Liver (tissue), 9 donors: Measurements from ENCODE around the gene LCMT2. TPM values are rescaled to one million over a fixed set of nuclear protein-coding genes. Genes with fewer than 3 reads are reported as not detected.
"Not testable (repeated sequence)": the region's sequence is repeated elsewhere in the genome, so short reads cannot be mapped to it uniquely, and the experiment has no call there.

Source experiments
- DNase-seq: peaks from one replicate; pipeline ENCODE4 v3.0.0-alpha.2; 2017; ENCODE audit warnings: low spot score
- H3K27ac ChIP-seq, 2 donors: one replicate each; pipeline ENCODE4 v1.7.0; 2013; ENCODE audit warnings: inconsistent platforms in 2 of 2, low read length in 2 of 2, control low read depth in 1 of 2, low read depth in 1 of 2, mild to moderate bottlenecking in 1 of 2
- H3K27me3 ChIP-seq, 4 donors: one replicate each; pipeline versions ENCODE4 v1.6.1 to v1.7.0; 2013; ENCODE audit warnings: low read length in 3 of 4, inconsistent platforms in 1 of 4, mild to moderate bottlenecking in 1 of 4, moderate library complexity in 1 of 4; ENCODE audit not compliant: control insufficient read depth in 4 of 4, insufficient read depth in 4 of 4
- H3K36me3 ChIP-seq, 4 donors: one replicate each; pipeline versions ENCODE4 v1.6.1 to v1.7.0; 2013; ENCODE audit warnings: low read length in 3 of 4, mild to moderate bottlenecking in 3 of 4, low read depth in 1 of 4, moderate library complexity in 1 of 4; ENCODE audit not compliant: control insufficient read depth in 4 of 4, insufficient read depth in 3 of 4
- H3K4me1 ChIP-seq, 4 donors: one replicate each; pipeline versions ENCODE4 v1.6.1 to v1.7.0; 2013; ENCODE audit warnings: low read length in 3 of 4, mild to moderate bottlenecking in 3 of 4, moderate library complexity in 1 of 4; ENCODE audit not compliant: control insufficient read depth in 4 of 4, insufficient read depth in 4 of 4
- H3K4me3 ChIP-seq, 3 donors: one replicate each; pipeline versions ENCODE4 v1.6.1 to v1.7.0; 2013; ENCODE audit warnings: low read length in 3 of 3, control low read depth in 1 of 3, low read depth in 1 of 3, mild to moderate bottlenecking in 1 of 3
- H3K9ac ChIP-seq, 2 donors: one replicate each; pipeline ENCODE4 v1.7.0; 2013; ENCODE audit warnings: low read length in 2 of 2, mild to moderate bottlenecking in 2 of 2, moderate library complexity in 2 of 2, control low read depth in 1 of 2, low read depth in 1 of 2
- H3K9me3 ChIP-seq, 4 donors: one replicate each; pipeline versions ENCODE4 v1.6.1 to v1.7.0; 2013; ENCODE audit warnings: low read length in 3 of 4; ENCODE audit not compliant: control insufficient read depth in 4 of 4
- ATF3 ChIP-seq: IDR thresholded peaks from 2 replicates; pipeline ENCODE4 v1.6.1; 2016; ENCODE audit warnings: antibody characterized with exemption
- CTCF ChIP-seq: fragments of 150-350 bp; IDR thresholded peaks from 2 replicates; pipeline ENCODE4 v1.5.1; 2017; ENCODE audit warnings: improper control_type of control experiment, low read depth, low read length; ENCODE audit not compliant: missing input control
- EGR1 ChIP-seq, 2 donors: IDR thresholded peaks; 2 replicates each; pipeline ENCODE4 v1.6.1; 2016 to 2018; ENCODE audit warnings: antibody characterized with exemption in 2 of 2, low read depth in 2 of 2
- GABPA ChIP-seq, 2 donors: IDR thresholded peaks in 1 of 2; conservative IDR thresholded peaks in 1 of 2; 2 replicates each; pipeline ENCODE4 v1.6.1; 2016; ENCODE audit warnings: antibody characterized with exemption in 2 of 2, mild to moderate bottlenecking in 1 of 2, moderate library complexity in 1 of 2
- HNF4A ChIP-seq, 2 donors: conservative IDR thresholded peaks; 2 replicates each; pipeline ENCODE4 v1.6.1; 2016; ENCODE audit warnings: antibody characterized with exemption in 2 of 2, mild to moderate bottlenecking in 2 of 2
- HNF4G ChIP-seq: IDR thresholded peaks from 2 replicates; pipeline ENCODE4 v1.6.1; 2016; ENCODE audit warnings: antibody characterized with exemption
- JUND ChIP-seq, 2 donors: IDR thresholded peaks; 2 replicates each; pipeline ENCODE4 v1.6.1; 2016; ENCODE audit warnings: antibody characterized with exemption in 2 of 2
- MAX ChIP-seq: IDR thresholded peaks from 2 replicates; pipeline ENCODE4 v1.6.1; 2016; ENCODE audit warnings: antibody characterized with exemption
- NR2F2 ChIP-seq: IDR thresholded peaks from 2 replicates; pipeline ENCODE4 v1.6.1; 2016; ENCODE audit warnings: antibody characterized with exemption
- RAD21 ChIP-seq, 2 donors: IDR thresholded peaks; 2 replicates each; pipeline ENCODE4 v1.6.1; 2016; ENCODE audit warnings: antibody characterized with exemption in 2 of 2, mild to moderate bottlenecking in 2 of 2
- RXRA ChIP-seq, 2 donors: IDR thresholded peaks; 2 replicates each; pipeline ENCODE4 v1.6.1; 2017 to 2018; ENCODE audit warnings: antibody characterized with exemption in 2 of 2, mild to moderate bottlenecking in 1 of 2
- SP1 ChIP-seq: IDR thresholded peaks from 2 replicates; pipeline ENCODE4 v1.6.1; 2018; ENCODE audit warnings: antibody characterized with exemption, mild to moderate bottlenecking
- TAF1 ChIP-seq: conservative IDR thresholded peaks from 2 replicates; pipeline ENCODE4 v1.6.1; 2016; ENCODE audit warnings: antibody characterized with exemption, mild to moderate bottlenecking
- YY1 ChIP-seq: IDR thresholded peaks from 2 replicates; pipeline ENCODE4 v1.6.1; 2016; ENCODE audit warnings: antibody characterized with exemption, mild to moderate bottlenecking
- ZBTB33 ChIP-seq: IDR thresholded peaks from 2 replicates; pipeline ENCODE4 v1.6.1; 2016; ENCODE audit warnings: antibody characterized with exemption
- WGBS: extraction: QIAGEN DNeasy Blood & Tissue Kit; methylation state at CpG from one replicate; pipeline ENCODE4 v1.1.7; 2013; 5-methylcytosine and 5-hydroxymethylcytosine counted together
- polyA plus RNA-seq, 2 donors: library from polyadenylated mRNA; stranded (reverse) in 1 of 2; unstranded in 1 of 2; fragments of 200-250 nt in 1 of 2; fragments of >200 nt in 1 of 2; fragmentation: Nextera tagmentation in 1 of 2; extraction: Ambion mirVana in 1 of 2; gene quantifications; one replicate each; pipeline versions ENCODE4 v1.2.1 to v1.2.3, GENCODE V29; 2013 to 2015
- total RNA-seq, 2 donors: library from RNA; depleted of rRNA; stranded (reverse); fragments of >200 nt; gene quantifications; one replicate each; pipeline ENCODE4 v1.2.3, GENCODE V29; 2014
- TF ChIP-seq, protein P1 (sequence below): IDR thresholded peaks from 2 replicates; pipeline ENCODE4 v1.6.1; 2016; ENCODE audit warnings: antibody characterized with exemption, mild to moderate bottlenecking
- donor health status: healthy.
- donor health status: healthy.
- donor health status: healthy.
- donor health status: healthy.
- donor health status: healthy.

Gene LCMT2
- total and polyA plus RNA-seq, 4 donors: 3.1 to 4.3 (median 3.9) TPM

GRCh38 chr15:43293432-43293831, 36.9 kb downstream of the LCMT2 start:
- no peak overlapping the region for H3K4me3 ChIP-seq
- H3K36me3 ChIP-seq: no peaks in the 10 kb centered on the region
- H3K27me3 ChIP-seq: peaks cover 0 to 8% (median 4%) of the 10 kb centered on the region in 4 donors
- no peak overlapping the region for H3K9ac ChIP-seq
- H3K27ac ChIP-seq: no peak overlapping the region
- no peak for TF ChIP-seq HNF4G
- TF ChIP-seq ATF3: no peak
- no peak for TF ChIP-seq RAD21 (IDR thresholded peaks at IDR 0.05)
- no peak for TF ChIP-seq GABPA (IDR thresholded peaks at IDR 0.05 in 1 of 2, conservative IDR thresholded peaks at IDR 0.05 in 1 of 2)
- TF ChIP-seq ZBTB33: no peak
- no peak for TF ChIP-seq SP1
- TF ChIP-seq NR2F2: no peak
- no peak for TF ChIP-seq RXRA (IDR thresholded peaks at IDR 0.05)
- TF ChIP-seq HNF4A (conservative IDR thresholded peaks at IDR 0.05): no peak
- no peak for TF ChIP-seq TAF1
- no peak for TF ChIP-seq JUND (IDR thresholded peaks at IDR 0.05)
- TF ChIP-seq, protein P1, sequence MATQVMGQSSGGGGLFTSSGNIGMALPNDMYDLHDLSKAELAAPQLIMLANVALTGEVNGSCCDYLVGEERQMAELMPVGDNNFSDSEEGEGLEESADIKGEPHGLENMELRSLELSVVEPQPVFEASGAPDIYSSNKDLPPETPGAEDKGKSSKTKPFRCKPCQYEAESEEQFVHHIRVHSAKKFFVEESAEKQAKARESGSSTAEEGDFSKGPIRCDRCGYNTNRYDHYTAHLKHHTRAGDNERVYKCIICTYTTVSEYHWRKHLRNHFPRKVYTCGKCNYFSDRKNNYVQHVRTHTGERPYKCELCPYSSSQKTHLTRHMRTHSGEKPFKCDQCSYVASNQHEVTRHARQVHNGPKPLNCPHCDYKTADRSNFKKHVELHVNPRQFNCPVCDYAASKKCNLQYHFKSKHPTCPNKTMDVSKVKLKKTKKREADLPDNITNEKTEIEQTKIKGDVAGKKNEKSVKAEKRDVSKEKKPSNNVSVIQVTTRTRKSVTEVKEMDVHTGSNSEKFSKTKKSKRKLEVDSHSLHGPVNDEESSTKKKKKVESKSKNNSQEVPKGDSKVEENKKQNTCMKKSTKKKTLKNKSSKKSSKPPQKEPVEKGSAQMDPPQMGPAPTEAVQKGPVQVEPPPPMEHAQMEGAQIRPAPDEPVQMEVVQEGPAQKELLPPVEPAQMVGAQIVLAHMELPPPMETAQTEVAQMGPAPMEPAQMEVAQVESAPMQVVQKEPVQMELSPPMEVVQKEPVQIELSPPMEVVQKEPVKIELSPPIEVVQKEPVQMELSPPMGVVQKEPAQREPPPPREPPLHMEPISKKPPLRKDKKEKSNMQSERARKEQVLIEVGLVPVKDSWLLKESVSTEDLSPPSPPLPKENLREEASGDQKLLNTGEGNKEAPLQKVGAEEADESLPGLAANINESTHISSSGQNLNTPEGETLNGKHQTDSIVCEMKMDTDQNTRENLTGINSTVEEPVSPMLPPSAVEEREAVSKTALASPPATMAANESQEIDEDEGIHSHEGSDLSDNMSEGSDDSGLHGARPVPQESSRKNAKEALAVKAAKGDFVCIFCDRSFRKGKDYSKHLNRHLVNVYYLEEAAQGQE: no peak
- H3K4me1 ChIP-seq: no peaks in the 10 kb centered on the region
- no peak for DNase-seq
- no peaks in the 10 kb centered on the region for H3K9me3 ChIP-seq
- WGBS: 7% methylated on average over 24 of the region's 24 CpGs

GRCh38 chr15:43292375-43293078, 37.8 kb downstream of the LCMT2 start:
- H3K9ac ChIP-seq: no peak overlapping the region
- TF ChIP-seq MAX (no peak), SP1 (no peak), CTCF (no peak), RAD21 (IDR thresholded peaks at IDR 0.05) (no peak), RXRA (IDR thresholded peaks at IDR 0.05) (no peak), EGR1 (IDR thresholded peaks at IDR 0.05; ENCODE audit: low read depth in 2 of 2) (no peak), NR2F2 (no peak), ZBTB33 (no peak), HNF4A (conservative IDR thresholded peaks at IDR 0.05) (no peak), TAF1 (no peak), JUND (IDR thresholded peaks at IDR 0.05) (no peak), ATF3 (no peak), GABPA (IDR thresholded peaks at IDR 0.05 in 1 of 2, conservative IDR thresholded peaks at IDR 0.05 in 1 of 2) (no peak), YY1 (no peak)
- no peaks in the 10 kb centered on the region for H3K4me1 ChIP-seq
- H3K36me3 ChIP-seq: no peaks in the 10 kb centered on the region
- H3K27me3 ChIP-seq: peaks cover 0 to 8% (median 3%) of the 10 kb centered on the region in 4 donors
- no peaks in the 10 kb centered on the region for H3K9me3 ChIP-seq
- WGBS: 63% methylated on average over 12 of the region's 12 CpGs
- DNase-seq: no peak
- H3K27ac ChIP-seq: no peak overlapping the region
- no peak overlapping the region for H3K4me3 ChIP-seq

DNA sequence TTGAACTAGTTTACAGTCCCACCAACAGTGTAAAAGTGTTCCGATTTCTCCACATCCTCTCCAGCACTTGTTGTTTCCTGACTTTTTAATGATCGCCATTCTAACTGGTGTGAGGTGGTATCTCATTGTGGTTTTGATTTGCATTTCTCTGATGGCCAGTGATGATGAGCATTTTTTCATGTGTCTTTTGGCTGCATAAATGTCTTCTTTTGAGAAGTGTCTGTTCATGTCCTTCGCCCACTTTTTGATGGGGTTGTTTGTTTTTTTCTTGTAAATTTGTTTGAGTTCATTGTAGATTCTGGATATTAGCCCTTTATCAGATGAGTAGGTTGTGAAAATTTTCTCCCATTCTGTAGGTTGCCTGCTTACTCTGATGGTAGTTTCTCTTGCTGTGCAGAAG, 40.7 kb downstream of the LCMT2 start:
- H3K4me1 ChIP-seq, H3K4me3 ChIP-seq, H3K36me3 ChIP-seq, DNase-seq, H3K9me3 ChIP-seq, H3K27me3 ChIP-seq, H3K27ac ChIP-seq, H3K9ac ChIP-seq: not testable (repeated sequence)
- WGBS: 100% methylated on average over 2 of the region's 3 CpGs
